ENCODE measurements around the gene C5orf47. TPM values are rescaled to one million over a fixed set of nuclear protein-coding genes. Genes with fewer than 3 reads are reported as not detected.

Gene C5orf47
- total RNA-seq, 2 experiments from 2014 or later = not detected

DNA sequence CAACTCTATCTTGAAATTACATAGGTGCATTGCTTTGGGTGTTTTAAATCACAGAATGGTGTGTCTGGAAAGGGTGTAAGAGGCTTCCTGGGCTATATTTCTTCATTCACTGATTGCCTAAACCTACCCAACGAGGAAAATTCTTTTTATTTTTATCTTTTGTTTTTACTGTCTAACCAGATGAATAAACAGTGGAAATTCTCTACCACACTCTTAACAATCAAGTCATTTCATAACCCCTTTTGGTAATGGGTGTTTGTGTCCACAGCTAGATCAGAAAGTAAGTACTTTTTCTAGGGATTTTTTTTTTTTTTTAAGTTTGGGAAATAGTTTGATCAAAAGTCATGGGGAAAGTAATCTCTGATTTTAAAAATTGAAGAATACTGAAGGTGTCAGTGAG, 27.6 kb upstream of the C5orf47 start:
- DNase-seq (no peak), ATAC-seq (no peak)
- POLR2A ChIA-PET = no interaction called here
- Mint-ChIP-seq H3K4me1 (ENCODE audit: low read depth) (peaks cover 4% of the 10 kb centered on the region), H3K27ac (no peak overlapping the region), H3K4me3 (no peak overlapping the region), H3K27me3 (ENCODE audit: low read depth) (no peaks in the 10 kb centered on the region), H3K36me3 (ENCODE audit: low read depth) (no peaks in the 10 kb centered on the region), H3K9me3 (ENCODE audit: insufficient read depth) (no peaks in the 10 kb centered on the region)
- CTCF ChIA-PET = interaction anchor here (1.4 kb wide), 1 partner anchor 36 kb away, joined by 4 read pairs; no protein-coding TSS in a partner anchor

DNA sequence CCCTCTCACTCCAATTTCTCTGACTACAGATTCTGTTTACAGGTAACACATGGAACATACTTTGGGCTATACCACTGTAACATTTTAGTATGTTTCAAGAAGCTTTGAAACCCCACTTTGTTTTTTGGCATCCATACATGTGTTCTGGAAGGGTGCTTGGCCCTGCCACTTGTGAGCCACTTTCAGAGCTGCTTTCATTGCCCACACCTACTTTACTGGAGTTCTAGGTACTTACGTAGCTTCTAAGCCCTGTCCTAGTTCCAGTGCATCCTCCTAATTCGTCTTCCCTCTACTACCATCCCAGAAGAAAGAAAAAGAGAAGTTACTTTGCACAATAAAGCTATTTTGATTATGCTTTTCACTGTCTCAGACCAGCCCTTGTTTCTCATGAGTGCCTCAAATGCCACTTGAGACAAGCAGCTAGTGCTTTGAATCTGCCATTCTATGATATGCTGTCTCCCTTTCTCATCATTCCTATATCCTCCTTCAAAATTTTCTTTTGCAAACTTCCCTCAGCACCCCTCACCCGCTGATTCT, 26.5 kb upstream of the C5orf47 start:
- no peak for DNase-seq
- ChIA-PET CTCF (interaction anchor here (1.3 to 1.4 kb wide), 5 partner anchors 11 to 346 kb away, joined by 3 to 5 read pairs (median 3); partner anchors contain the start of gene BOD1), POLR2A (no interaction called here)
- Mint-ChIP-seq H3K4me3 (no peak overlapping the region), H3K4me1 (ENCODE audit: low read depth) (peaks cover 4% of the 10 kb centered on the region), H3K27ac (no peak overlapping the region), H3K36me3 (ENCODE audit: low read depth) (no peaks in the 10 kb centered on the region), H3K27me3 (ENCODE audit: low read depth) (no peaks in the 10 kb centered on the region), H3K9me3 (ENCODE audit: insufficient read depth) (no peaks in the 10 kb centered on the region)
- no peak for ATAC-seq

DNA sequence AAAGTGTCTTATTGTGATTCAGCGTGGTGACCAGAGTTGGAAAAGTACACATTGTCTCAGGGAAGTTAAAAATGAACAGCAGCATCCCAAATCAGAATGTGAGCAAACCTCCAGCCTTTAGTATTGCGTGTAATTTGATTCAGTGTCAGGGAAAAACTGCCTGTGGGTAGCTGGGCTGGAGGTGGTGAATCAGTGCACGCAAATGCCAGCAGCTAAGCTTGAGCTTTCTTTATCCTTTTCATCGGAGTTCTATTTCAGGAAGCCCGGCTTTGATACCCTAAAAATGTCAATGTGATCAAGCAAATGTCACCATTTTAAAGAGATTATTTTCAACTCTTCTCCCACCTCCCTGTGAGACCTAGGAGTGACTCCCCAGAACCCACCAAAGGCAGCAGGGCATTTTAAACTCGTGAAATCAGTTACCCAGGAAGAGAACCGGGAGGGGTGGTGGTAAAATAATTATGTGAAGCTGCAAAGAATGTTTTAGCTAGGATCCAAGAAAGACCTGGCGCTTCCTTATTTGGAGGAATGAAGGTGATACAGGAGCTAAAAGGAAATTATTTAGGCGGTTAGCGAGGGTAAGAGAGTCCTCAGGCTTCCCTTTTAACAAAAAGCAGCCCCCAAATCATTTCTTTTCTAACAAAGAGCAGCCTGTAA, 25.7 kb upstream of the C5orf47 start:
- DNase-seq = no peak
- CTCF ChIA-PET = interaction anchor here (0.7 to 1.4 kb wide), 6 partner anchors 10 to 347 kb away, joined by 3 to 5 read pairs (median 3); partner anchors contain the start of gene BOD1
- Mint-ChIP-seq H3K27me3 (ENCODE audit: low read depth) (no peaks in the 10 kb centered on the region), H3K4me1 (ENCODE audit: low read depth) (peaks cover 4% of the 10 kb centered on the region), H3K9me3 (ENCODE audit: insufficient read depth) (no peaks in the 10 kb centered on the region), H3K27ac (no peak overlapping the region), H3K36me3 (ENCODE audit: low read depth) (no peaks in the 10 kb centered on the region), H3K4me3 (no peak overlapping the region)
- ATAC-seq = no peak
- POLR2A ChIA-PET = no interaction called here

DNA sequence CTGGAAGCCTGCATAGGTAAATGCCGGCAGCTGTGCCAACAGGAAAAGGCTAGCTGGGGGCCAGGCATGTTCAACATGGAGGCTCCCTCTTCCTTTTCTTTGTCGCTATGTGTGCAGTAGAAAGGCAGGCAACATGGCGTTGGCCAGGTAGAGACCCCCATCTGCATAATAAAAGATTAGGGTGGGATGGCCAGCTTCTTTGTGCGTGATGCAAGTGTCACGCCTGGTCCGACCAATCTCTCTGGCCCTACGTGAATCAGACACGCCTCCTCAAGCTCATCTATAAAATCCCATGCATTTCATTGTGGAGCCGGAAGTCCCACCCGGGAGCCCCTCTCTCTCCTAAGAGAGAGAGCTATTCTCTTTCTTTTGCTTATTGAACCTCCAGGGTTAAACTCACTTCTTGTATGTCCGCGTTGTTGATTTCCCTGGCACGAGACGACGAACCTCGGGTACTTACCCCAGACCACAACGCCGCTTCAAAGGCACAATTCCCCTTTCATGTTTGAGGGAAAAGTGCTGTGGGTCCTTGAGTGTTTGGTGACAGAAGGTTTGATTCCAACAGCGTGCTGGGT, 25.0 kb upstream of the C5orf47 start:
- POLR2A ChIA-PET = no interaction called here
- no peak for ATAC-seq

DNA sequence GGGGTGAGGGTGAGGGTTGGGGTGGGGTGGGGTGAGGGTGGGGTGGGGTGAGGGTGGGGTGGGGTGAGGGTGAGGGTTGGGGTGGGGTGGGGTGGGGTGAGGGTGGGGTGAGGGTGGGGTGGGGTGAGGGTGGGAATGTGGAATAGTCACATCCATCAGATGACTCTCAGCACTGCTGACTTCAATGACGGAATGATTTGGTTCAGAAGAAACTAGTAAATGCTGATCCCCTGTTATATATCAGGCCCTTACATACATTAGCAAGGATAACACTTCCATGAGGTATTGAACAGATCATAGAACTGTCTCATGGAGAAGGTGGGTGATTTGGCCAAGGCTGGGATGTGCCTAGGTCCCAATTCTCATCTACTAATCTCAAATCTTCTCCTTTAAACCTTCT, 24.5 kb upstream of the C5orf47 start:
- POLR2A ChIA-PET = no interaction called here
- CTCF ChIA-PET = no interaction called here
- Mint-ChIP-seq H3K9me3 (ENCODE audit: insufficient read depth) (no peaks in the 10 kb centered on the region), H3K4me1 (ENCODE audit: low read depth) (peaks cover 4% of the 10 kb centered on the region), H3K4me3 (no peak overlapping the region), H3K36me3 (ENCODE audit: low read depth) (no peaks in the 10 kb centered on the region), H3K27me3 (ENCODE audit: low read depth) (no peaks in the 10 kb centered on the region), H3K27ac (no peak overlapping the region)
- ATAC-seq (no peak), DNase-seq (no peak)

More for the DNA sequence above, 25.0 kb upstream of the C5orf47 start:
- Mint-ChIP-seq H3K27me3 (ENCODE audit: low read depth) (no peaks in the 10 kb centered on the region), H3K27ac (no peak overlapping the region), H3K4me1 (ENCODE audit: low read depth) (peaks cover 4% of the 10 kb centered on the region), H3K9me3 (ENCODE audit: insufficient read depth) (no peaks in the 10 kb centered on the region), H3K4me3 (no peak overlapping the region), H3K36me3 (ENCODE audit: low read depth) (no peaks in the 10 kb centered on the region)
- no peak for DNase-seq
- CTCF ChIA-PET = interaction anchor here (0.7 to 1.4 kb wide), 4 partner anchors 9 to 340 kb away, joined by 3 to 5 read pairs (median 3); no protein-coding TSS in a partner anchor

DNA sequence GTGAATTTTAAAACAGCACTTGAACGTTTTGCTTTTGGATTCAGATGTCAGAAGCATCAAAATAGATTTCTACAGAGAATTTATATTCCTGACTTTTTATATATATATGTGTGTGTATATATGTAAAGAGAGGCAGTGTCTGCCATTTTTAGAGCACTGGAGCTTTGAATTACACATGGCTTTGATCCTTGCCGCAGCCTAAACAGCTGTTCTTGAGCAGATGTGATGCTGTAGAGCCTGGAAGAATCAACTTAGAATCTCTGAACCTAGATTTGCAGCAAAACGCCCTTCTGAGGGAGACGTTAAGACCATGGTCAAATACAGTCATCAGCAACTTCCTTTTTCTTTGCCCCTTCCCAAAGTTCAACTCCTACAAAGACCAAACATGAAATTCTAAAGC, 21.7 kb upstream of the C5orf47 start:
- no peak for ATAC-seq
- peaks cover 4% of the 10 kb centered on the region for H3K4me1 Mint-ChIP-seq (ENCODE audit: low read depth)
- CTCF ChIA-PET = interaction anchor here (1.7 kb wide), 1 partner anchor 349 kb away, joined by 4 read pairs; no protein-coding TSS in a partner anchor

DNA sequence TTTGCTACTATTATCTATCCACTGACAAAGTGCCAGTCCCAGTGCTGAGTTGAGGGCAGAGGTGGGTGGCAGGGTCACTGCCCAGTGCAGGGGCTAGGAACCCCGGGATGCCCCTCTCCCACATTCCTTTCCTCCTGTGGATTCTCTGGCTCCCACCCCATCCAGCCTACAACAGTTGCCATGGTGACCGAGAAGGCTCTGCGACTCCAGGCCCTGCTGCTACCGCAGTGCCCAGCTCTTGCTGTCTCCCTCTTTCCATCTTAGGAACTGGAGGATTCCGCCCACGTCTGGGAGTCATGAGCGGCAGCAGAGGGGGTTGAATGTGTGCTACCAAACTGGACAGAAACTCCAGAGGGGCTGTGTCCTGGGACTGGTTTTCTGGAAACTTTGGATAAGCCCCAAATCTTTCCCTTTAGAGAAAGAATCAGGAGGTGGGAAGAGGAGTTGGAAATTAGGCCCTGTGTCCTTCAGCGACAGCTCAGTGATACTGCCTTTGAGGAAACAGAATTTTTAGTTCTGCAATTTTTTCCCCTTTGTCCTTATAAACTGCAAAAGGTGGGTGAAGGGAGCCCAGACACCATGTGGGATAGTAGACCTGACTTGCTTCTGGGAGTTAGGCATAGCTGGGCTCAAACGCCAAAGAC, 20.7 kb upstream of the C5orf47 start:
- Mint-ChIP-seq H3K4me1 (ENCODE audit: low read depth) (peaks cover 7% of the 10 kb centered on the region), H3K36me3 (ENCODE audit: low read depth) (no peaks in the 10 kb centered on the region), H3K27me3 (ENCODE audit: low read depth) (peaks cover under 1% of the 10 kb centered on the region), H3K4me3 (no peak overlapping the region), H3K27ac (no peak overlapping the region), H3K9me3 (ENCODE audit: insufficient read depth) (no peaks in the 10 kb centered on the region)
- no peak for DNase-seq
- ChIA-PET CTCF (interaction anchor here (0.7 kb wide), 1 partner anchor 172 kb away, joined by 3 read pairs; no protein-coding TSS in a partner anchor), POLR2A (no interaction called here)
- ATAC-seq = no peak

More for the DNA sequence above, 21.7 kb upstream of the C5orf47 start:
- no peak for DNase-seq
- POLR2A ChIA-PET = no interaction called here
- Mint-ChIP-seq H3K9me3 (ENCODE audit: insufficient read depth) (no peaks in the 10 kb centered on the region), H3K27me3 (ENCODE audit: low read depth) (no peaks in the 10 kb centered on the region), H3K36me3 (ENCODE audit: low read depth) (no peaks in the 10 kb centered on the region), H3K27ac (no peak overlapping the region), H3K4me3 (no peak overlapping the region)

DNA sequence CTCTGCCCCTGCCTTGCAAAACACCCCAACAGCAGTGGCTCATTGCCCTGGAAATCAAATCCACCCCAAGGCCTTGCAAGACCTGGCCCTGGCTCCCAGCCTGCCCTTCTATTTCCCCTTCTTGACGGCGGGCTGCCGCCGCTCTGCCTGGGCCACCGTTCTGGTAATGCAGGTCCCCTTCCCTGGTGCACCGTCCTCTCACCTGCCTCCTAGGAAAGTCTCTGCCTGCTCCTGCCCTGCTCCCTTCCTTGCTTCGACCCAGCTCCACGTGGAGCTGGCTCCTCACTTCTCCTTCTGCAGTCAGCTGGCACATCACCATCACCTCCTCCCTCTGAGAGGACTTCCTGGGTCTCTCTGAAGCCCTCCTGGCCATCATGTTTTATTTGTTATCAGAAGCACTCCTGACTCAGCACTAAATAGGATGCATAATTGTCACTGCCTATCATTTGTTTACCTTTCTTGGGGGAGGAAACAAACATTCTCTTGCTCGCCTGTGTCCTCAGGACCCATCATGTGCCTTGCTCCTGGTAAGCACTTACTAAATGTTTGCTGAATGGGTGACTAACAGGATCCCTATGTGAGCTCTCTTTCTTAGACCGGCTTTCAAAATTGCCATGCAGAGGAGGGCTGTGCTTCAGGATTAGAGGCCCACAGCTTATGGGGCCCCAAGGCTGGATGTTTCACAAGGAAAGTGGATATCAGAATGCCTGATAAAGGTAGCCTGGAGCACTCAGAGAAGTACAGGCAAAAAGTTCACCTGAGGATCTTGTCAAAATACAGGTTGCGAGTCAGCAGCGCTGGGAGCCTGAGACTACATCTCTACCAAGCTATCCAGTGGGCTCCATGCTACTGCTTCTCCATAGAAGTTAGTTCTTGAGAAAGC, 19.6 kb upstream of the C5orf47 start:
- Mint-ChIP-seq H3K27ac (no peak overlapping the region), H3K9me3 (ENCODE audit: insufficient read depth) (no peaks in the 10 kb centered on the region), H3K27me3 (ENCODE audit: low read depth) (peaks cover 11% of the 10 kb centered on the region), H3K36me3 (ENCODE audit: low read depth) (no peaks in the 10 kb centered on the region), H3K4me1 (ENCODE audit: low read depth) (peaks cover 3% of the 10 kb centered on the region), H3K4me3 (no peak overlapping the region)
- DNase-seq (no peak), ATAC-seq (no peak)
- POLR2A ChIA-PET = no interaction called here
- CTCF ChIA-PET = no interaction called here

DNA sequence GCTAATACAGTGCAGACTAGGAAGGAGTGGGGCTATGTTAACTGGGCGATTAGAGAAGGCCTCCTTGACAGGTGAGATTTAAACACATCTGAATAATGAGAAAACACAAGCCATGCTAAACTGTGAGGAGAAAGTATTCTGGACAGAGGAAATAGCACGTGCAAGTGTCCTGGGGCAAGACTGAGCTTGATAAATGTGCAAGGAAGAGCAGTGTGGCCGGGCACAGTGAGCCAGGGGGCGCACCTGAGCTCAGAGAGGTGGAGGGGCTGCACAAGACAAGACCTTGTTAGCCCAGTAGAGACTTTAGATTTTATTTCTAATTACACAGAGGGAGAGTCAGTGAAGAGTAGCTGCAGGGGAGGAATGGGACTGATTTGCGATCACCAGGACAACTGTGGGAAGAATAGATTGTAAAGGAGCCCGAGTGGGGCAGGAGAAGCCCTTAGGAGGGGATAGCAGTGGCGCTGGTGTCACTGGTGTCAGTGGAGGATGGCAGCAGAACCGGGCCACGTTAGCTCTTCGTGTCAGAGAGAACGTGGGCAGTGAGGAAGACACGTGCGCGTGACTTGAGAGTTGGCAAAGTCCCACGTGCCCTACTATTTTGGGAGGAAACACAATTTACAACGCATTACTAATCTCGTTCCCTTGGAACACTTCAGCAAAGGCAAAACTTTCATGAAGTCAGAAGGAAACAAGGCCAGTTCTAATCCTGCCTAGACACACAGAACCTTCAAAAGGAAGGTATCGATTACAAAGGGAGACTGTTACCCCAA, 17.9 kb upstream of the C5orf47 start:
- ATAC-seq = no peak
- Mint-ChIP-seq H3K36me3 (ENCODE audit: low read depth) (no peaks in the 10 kb centered on the region), H3K9me3 (ENCODE audit: insufficient read depth) (no peaks in the 10 kb centered on the region), H3K4me3 (no peak overlapping the region), H3K27me3 (ENCODE audit: low read depth) (peaks cover 16% of the 10 kb centered on the region), H3K4me1 (ENCODE audit: low read depth) (peaks cover 3% of the 10 kb centered on the region), H3K27ac (no peak overlapping the region)
- POLR2A ChIA-PET = no interaction called here
- DNase-seq = no peak
- CTCF ChIA-PET = interaction anchor here (1.8 kb wide), 1 partner anchor 184 kb away, joined by 4 read pairs; no protein-coding TSS in a partner anchor

DNA sequence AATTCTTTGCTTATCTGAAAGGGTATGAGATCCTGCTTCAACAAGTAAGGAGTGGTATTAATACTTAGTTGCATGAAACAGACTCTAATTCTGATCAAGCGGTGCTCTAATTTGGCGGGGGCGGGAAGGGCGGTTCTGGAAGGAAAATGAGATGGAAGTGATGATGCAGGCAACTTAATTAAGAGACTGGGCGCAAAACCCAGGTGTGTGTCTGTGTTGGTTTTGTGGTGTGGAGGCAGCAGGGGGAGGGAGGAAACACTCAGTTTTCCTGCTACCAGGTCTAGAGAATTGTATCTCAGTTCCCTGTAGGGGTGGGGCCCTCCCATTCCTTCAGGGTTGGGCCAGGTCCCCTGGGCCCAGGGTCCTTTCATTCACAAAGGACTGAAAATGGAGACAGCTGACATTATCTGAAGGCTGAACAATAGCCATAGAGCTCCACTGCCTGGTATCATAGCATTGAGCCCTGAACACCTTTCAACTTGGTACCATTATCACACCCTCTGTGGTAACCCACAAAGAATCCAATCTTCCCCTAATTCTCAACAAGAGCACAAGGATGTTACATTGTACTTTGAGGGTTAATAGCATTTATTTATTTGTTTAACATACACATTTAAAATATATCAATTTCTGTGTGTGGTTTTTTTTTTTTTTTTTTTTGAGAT, 17.2 kb upstream of the C5orf47 start:
- no peaks in the 10 kb centered on the region for H3K9me3 Mint-ChIP-seq (ENCODE audit: insufficient read depth)

More for the DNA sequence above, 17.2 kb upstream of the C5orf47 start:
- H3K27me3 Mint-ChIP-seq (ENCODE audit: low read depth) = peaks cover 23% of the 10 kb centered on the region
- DNase-seq (no peak), ATAC-seq (no peak)
- ChIA-PET CTCF (interaction anchor here (1.8 to 3.7 kb wide), 4 partner anchors 184 to 357 kb away, joined by 4 to 41 read pairs (median 16); partner anchors contain the start of gene BOD1), POLR2A (no interaction called here)
- no peaks in the 10 kb centered on the region for H3K36me3 Mint-ChIP-seq (ENCODE audit: low read depth)
- no peak overlapping the region for H3K4me3 Mint-ChIP-seq
- H3K4me1 Mint-ChIP-seq (ENCODE audit: low read depth) = peaks cover 3% of the 10 kb centered on the region
- H3K27ac Mint-ChIP-seq = no peak overlapping the region
